SJCRH30 (cell line): Measurements from ENCODE around the gene SEMA4D. TPM values are rescaled to one million over a fixed set of nuclear protein-coding genes. Genes with fewer than 3 reads are reported as not detected.

Experiments used
- DNase-seq, 2 experiments: peaks; one replicate each; pipeline ENCODE4 v3.0.0-alpha.2; 2015 to 2020
- H3K27ac ChIP-seq: fragments of 250-450 bp; sonication (Bioruptor Pico); 2 replicates; pipeline ENCODE4 v1.5.1; 2020; ENCODE audit warnings: mild to moderate bottlenecking, moderate library complexity
- H3K27me3 ChIP-seq: fragments of 250-450 bp; sonication (Bioruptor Pico); 2 replicates; pipeline ENCODE4 v1.5.1; 2020; ENCODE audit warnings: mild to moderate bottlenecking, moderate library complexity
- H3K36me3 ChIP-seq: fragments of 250-450 bp; sonication (Bioruptor Pico); 2 replicates; pipeline ENCODE4 v1.5.1; 2020; ENCODE audit warnings: mild to moderate bottlenecking, moderate library complexity
- H3K4me1 ChIP-seq: fragments of 250-450 bp; sonication (Bioruptor Pico); 2 replicates; pipeline ENCODE4 v1.5.1; 2020; ENCODE audit warnings: mild to moderate bottlenecking, moderate library complexity
- H3K4me3 ChIP-seq: fragments of 250-450 bp; sonication (Bioruptor Pico); 2 replicates; pipeline ENCODE4 v1.5.1; 2020; ENCODE audit warnings: mild to moderate bottlenecking, moderate library complexity
- H3K9me3 ChIP-seq: fragments of 250-450 bp; sonication (Bioruptor Pico); replicated peaks from 2 replicates; pipeline ENCODE4 v1.5.1; 2020; ENCODE audit warnings: mild to moderate bottlenecking, moderate library complexity
- total RNA-seq: library from RNA; depleted of rRNA; stranded (reverse); fragments of >200 nt; shearing (Covaris generic); gene quantifications from 2 replicates; pipeline ENCODE4 v1.2.3, GENCODE V29; 2014

SEMA4D gene
- total RNA-seq, 1 experiment from 2014 or later: not detected

DNA sequence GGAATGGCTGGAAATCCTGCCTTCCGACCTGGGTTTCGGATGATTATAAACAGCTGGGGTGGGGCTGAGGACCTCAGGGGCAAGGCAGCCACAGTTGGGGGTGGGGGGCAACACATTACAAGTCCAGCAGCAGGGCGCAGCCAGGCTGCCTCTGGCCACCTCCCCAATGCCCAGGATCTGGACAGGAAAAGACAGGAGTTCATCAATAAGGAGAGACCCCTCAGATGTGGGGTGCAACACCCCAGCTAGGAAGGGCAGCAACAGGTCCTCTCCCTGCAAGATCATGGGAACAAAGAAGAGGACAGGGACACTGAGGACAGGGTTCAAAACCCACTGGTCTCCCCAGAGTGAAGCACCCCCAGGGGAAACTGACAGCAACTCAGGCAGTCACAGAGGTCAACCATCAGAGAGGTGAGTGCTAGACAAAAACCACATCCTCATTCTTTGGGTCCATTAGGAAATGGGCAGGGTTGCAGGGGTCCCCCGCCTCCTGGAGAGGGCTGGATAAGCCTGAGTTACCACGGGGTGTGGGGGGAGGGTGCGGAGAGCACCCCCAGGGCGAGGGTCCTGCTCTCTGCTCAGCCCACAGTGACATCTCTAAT is 33.5 kb downstream of the SEMA4D start:
- Histone ChIP-seq H3K27ac (no peak overlapping the region), H3K27me3 (peaks cover 16% of the 10 kb centered on the region), H3K36me3 (no peaks in the 10 kb centered on the region), H3K4me1 (no peaks in the 10 kb centered on the region), H3K4me3 (no peak overlapping the region), H3K9me3 (no peaks in the 10 kb centered on the region)
- no peak for DNase-seq

DNA sequence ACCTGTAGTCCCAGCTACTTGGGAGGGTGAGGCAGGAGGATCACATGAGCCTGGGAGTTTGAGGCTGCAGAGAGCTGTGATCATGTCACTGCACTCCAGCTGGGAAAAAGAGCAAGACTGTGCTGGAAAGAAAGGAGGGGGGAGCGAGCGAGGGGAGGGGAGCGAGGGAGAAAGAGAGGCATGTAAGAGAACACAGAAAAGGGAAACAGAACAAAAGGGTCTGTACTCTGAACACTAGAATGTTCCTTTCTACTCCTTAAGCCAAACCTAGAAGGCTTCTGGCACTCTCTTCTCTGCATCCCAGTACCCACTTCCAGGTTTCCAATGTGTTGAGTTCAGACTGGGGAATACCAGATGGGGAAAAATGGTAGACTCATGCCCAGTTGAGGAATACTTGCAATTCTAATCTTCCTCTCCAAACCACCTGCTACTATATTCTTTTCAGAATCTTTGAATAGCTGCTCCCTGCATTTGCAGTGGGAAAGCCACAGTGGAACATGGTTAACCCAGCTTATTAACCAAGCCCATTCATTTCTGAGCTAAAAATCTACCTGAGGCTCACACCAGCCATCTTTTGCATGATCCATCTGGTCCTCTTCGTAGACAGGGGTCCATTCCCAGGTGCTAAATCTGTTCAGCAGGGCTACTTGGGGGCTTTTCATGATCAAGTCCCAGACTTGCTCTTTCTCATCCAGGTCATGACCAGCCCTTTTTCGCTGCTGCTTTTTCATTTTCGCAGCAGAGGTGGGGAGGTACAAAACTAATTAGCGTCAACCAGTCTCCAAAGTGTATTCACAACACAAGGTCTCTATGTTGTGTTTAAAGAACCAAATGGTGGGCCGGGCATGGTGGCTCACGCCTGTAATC is 34.9 kb downstream of the SEMA4D start:
- Histone ChIP-seq H3K36me3 (no peaks in the 10 kb centered on the region), H3K4me1 (no peaks in the 10 kb centered on the region), H3K27me3 (peaks cover 16% of the 10 kb centered on the region), H3K9me3 (no peaks in the 10 kb centered on the region), H3K27ac (no peak overlapping the region), H3K4me3 (no peak overlapping the region)
- no peak for DNase-seq

- no peak for DNase-seq
- no peaks in the 10 kb centered on the region for H3K9me3 ChIP-seq
- H3K27me3 ChIP-seq: peaks cover 16% of the 10 kb centered on the region
- H3K4me3 ChIP-seq: no peak overlapping the region
- H3K36me3 ChIP-seq: no peaks in the 10 kb centered on the region
- no peaks in the 10 kb centered on the region for H3K4me1 ChIP-seq
- no peak overlapping the region for H3K27ac ChIP-seq
Observed at GRCh38 chr9:89462199-89462598, 35.7 kb downstream of the SEMA4D start.

DNA sequence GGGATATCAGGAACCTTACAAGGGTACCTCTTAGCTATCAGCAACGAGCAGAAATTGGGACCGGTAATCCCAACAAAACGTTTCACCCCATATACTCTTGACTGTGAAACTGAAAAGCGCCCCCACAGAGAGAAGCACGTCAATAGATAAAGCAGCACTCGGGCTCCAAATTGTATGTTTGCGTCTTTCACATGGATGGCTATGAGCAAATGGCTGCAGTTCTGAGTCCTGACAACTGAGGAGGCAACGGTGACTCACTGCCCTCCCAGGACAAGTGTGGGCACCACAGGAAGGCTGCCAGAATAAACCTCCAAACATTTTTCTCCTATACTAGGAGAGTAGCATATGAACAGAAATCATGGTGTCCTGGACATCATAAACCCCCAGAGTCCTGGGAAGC is 36.6 kb downstream of the SEMA4D start:
- DNase-seq: peak in 1 of 2 experiments; percentile 13
- no peak overlapping the region for H3K27ac ChIP-seq
- H3K9me3 ChIP-seq: no peaks in the 10 kb centered on the region
- H3K27me3 ChIP-seq: peaks cover 16% of the 10 kb centered on the region
- no peaks in the 10 kb centered on the region for H3K4me1 ChIP-seq
- H3K36me3 ChIP-seq: no peaks in the 10 kb centered on the region
- H3K4me3 ChIP-seq: no peak overlapping the region

GRCh38 chr9:89460551-89460950 is 37.4 kb downstream of the SEMA4D start:
- no peaks in the 10 kb centered on the region for H3K4me1 ChIP-seq
- no peaks in the 10 kb centered on the region for H3K36me3 ChIP-seq
- H3K27ac ChIP-seq: no peak overlapping the region
- peaks cover 20% of the 10 kb centered on the region for H3K27me3 ChIP-seq
- no peak overlapping the region for H3K4me3 ChIP-seq
- no peaks in the 10 kb centered on the region for H3K9me3 ChIP-seq
- no peak for DNase-seq

DNA sequence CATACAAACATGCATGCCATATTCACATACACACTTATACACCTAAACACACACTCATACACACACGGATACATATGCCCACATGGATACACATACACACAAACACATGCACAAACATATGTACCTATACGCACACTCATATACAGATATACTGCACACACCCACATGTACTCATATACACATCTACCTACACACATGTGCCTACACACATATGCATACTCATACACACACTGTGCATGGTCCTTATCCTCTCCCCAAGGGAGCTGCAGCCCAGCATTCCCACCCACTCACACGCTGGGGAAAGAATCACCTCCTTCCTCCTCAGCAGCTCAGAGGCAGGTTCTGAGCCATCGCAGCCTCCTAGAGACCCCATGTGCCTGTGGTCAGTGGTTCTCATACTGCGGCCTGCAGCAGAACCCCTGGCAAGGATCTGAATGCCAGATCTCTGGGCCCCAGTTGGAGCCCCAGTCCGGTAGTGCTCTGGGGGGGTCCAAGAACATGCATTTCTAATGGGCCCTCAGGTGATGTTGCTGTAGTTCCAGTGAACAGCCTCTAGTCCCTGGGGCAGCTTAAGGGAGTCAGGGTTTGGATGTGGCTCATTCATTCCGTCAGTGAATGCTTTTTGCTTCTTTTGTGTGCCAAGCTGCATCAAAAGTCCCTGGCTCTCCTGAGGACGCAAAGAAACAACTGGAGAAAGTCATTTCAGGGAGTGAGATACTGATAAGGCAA is 39.0 kb downstream of the SEMA4D start:
- Histone ChIP-seq H3K27ac (no peak overlapping the region), H3K4me3 (no peak overlapping the region), H3K9me3 (no peaks in the 10 kb centered on the region), H3K4me1 (no peaks in the 10 kb centered on the region), H3K36me3 (no peaks in the 10 kb centered on the region), H3K27me3 (peaks cover 29% of the 10 kb centered on the region)
- DNase-seq: no peak

DNA sequence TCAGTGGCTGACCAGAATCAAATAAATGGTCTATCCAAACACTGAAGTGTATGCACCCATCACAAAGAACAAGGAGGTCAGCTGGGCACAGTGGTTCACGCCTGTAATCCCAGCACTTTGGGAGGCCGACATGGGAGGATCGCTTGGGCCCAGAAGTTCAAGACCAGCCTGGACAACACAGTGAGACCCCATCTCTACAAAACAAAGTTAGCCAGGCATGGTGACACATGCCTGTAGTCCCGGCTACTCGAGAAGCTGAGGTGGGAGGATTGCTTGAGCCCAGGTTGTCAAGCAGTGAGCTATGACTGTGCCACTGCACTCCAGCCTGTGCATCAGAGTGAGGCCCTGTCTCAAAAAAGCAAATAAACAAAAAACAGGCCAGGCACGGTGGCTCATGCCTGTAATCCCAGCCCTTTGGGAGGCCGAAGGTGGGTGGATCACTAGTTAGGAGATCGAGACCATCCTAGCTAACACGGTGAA is 40.5 kb downstream of the SEMA4D start:
- no peak overlapping the region for H3K4me3 ChIP-seq
- no peaks in the 10 kb centered on the region for H3K36me3 ChIP-seq
- no peak overlapping the region for H3K27ac ChIP-seq
- H3K4me1 ChIP-seq: no peaks in the 10 kb centered on the region
- DNase-seq: no peak
- H3K9me3 ChIP-seq: no peaks in the 10 kb centered on the region
- H3K27me3 ChIP-seq: peaks cover 33% of the 10 kb centered on the region

DNA sequence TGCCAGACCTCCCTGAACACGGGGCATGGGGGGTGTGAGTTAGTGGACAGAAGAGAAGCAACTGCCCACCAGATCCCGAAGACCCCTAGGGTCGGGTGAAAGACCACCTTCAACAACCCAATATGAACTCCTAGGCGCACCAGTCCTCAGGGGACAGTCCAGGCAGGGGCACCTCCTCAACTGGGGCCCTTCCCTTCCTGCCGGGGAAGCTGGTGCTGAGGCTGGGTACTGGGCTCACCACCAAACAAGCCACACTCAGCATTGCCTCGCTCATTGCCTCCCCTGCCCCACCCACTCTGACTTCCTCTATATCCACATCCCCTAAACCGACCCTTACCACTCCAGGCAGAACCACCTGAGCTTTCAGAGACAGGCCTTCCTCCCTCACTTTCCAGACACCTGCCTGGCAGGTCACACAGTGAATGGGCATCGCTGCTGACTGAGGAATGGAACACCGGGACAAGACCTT is 42.5 kb downstream of the SEMA4D start:
- no peak overlapping the region for H3K4me3 ChIP-seq
- H3K4me1 ChIP-seq: no peaks in the 10 kb centered on the region
- no peaks in the 10 kb centered on the region for H3K36me3 ChIP-seq
- no peaks in the 10 kb centered on the region for H3K9me3 ChIP-seq
- DNase-seq: no peak
- peaks cover 24% of the 10 kb centered on the region for H3K27me3 ChIP-seq
- no peak overlapping the region for H3K27ac ChIP-seq

DNA sequence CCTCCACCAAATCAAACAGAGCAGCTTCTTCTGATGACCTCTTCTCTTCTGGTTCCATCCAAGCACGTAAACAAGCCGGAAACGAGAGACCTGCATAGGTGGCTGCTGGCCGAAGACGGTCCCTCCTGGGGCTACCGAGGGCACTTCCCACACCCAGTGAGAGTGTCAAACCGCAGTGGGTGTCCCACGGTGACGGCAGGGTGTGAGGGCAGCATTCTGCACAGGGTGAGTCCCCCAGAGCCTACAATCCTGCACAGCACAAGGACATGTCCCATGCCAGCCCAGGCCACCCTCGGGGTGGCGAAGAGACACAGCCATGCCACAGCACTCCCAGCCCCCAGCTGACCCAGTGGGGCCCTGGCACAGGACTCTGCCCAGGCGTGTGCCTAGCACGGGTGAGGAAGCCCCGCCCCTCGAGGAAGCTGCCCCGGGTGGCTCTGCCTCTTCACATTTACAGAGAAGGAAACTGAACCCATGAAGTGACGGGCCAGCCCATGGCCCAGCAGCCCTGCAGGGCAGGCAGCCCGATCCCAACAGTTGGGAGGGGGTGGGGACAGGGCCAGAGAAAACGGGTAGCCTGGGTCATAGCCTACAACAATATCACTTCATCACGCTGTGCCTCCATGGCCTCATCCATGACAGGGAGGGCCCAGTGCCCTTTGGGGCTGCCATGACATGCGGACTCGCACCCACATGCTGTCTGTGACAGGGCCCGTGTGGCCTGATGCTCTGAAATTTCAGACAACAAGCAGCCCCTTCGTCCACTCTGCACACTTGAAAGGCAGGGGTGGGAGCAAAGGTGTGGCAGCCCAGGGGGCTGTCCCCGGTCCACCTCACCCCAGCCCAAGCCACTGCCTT is 43.2 kb downstream of the SEMA4D start:
- H3K27ac ChIP-seq: no peak overlapping the region
- H3K9me3 ChIP-seq: no peaks in the 10 kb centered on the region
- no peaks in the 10 kb centered on the region for H3K4me1 ChIP-seq
- DNase-seq: no peak
- H3K36me3 ChIP-seq: no peaks in the 10 kb centered on the region
- H3K4me3 ChIP-seq: no peak overlapping the region
- H3K27me3 ChIP-seq: peaks cover 24% of the 10 kb centered on the region

DNA sequence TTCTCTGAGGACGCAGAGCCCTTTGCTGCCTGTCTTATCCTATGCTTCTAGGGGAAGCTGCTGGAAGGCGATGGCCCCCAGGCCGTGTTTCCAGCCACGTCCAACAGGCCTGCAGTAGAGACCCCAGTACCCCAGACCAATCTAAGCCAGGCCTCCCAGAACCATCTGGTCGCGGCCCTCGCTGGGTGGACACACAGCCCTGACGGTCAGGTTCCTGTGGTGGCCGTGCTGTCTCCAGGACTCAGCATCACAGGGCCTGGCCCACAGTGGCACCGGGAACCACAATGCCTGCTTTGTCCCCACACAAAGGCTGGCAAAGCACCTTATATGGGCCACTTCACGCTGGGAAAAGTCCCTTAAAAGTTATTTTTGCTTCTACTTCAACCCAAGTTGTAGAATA is 44.5 kb downstream of the SEMA4D start:
- no peaks in the 10 kb centered on the region for H3K36me3 ChIP-seq
- no peak overlapping the region for H3K4me3 ChIP-seq
- H3K9me3 ChIP-seq: no peaks in the 10 kb centered on the region
- H3K4me1 ChIP-seq: no peaks in the 10 kb centered on the region
- peaks cover 33% of the 10 kb centered on the region for H3K27me3 ChIP-seq
- DNase-seq: no peak
- H3K27ac ChIP-seq: no peak overlapping the region

DNA sequence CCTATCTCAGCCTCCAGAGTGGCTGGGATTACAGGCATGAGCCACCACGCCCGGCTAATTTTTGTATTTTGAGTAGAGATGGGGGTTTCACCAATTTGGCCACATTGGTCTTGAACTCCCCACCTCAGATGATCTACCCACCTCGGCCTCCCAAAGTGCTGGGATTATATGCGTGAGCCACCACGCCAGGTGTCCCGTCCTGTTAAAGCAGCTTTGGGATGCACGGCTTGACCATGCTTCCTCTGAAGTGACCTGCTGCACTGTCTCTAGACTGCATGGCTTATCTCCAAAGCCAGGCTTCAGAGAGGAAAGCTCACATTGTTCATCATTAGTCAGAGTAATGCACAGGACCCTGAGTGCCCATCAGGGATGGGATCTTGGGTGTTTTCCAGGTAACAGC is 45.4 kb downstream of the SEMA4D start:
- H3K36me3 ChIP-seq: no peaks in the 10 kb centered on the region
- H3K4me1 ChIP-seq: no peaks in the 10 kb centered on the region
- no peak overlapping the region for H3K4me3 ChIP-seq
- peaks cover 35% of the 10 kb centered on the region for H3K27me3 ChIP-seq
- no peak for DNase-seq
- H3K27ac ChIP-seq: no peak overlapping the region
- no peaks in the 10 kb centered on the region for H3K9me3 ChIP-seq

DNA sequence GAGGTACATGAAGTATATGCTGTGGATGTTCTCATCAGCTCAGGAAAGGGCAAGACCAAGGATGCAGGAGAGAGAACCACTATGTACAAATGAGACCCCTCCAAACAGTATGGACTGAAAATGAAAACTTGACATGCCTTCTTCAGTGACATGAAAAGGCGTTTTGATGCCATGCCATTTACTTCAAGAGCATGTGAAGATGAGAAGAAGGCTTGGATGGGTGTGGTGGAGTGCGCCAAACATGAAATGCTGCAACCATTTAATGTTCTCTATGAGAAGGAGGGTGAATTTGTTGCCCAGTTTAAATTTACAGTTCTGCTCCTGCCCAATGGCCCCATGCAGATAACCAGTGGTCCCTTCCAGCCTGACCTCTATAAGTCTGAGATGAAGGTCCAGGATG is 47.7 kb downstream of the SEMA4D start:
- H3K4me1 ChIP-seq: no peaks in the 10 kb centered on the region
- H3K27ac ChIP-seq: no peak overlapping the region
- H3K4me3 ChIP-seq: no peak overlapping the region
- no peak for DNase-seq
- H3K9me3 ChIP-seq: no peaks in the 10 kb centered on the region
- peaks cover 38% of the 10 kb centered on the region for H3K27me3 ChIP-seq
- no peaks in the 10 kb centered on the region for H3K36me3 ChIP-seq

- Histone ChIP-seq H3K9me3 (no peaks in the 10 kb centered on the region), H3K27me3 (peaks cover 37% of the 10 kb centered on the region), H3K4me1 (no peaks in the 10 kb centered on the region), H3K27ac (no peak overlapping the region), H3K4me3 (no peak overlapping the region), H3K36me3 (no peaks in the 10 kb centered on the region)
- DNase-seq: no peak
Observed at GRCh38 chr9:89449261-89449671, 48.6 kb downstream of the SEMA4D start.

DNA sequence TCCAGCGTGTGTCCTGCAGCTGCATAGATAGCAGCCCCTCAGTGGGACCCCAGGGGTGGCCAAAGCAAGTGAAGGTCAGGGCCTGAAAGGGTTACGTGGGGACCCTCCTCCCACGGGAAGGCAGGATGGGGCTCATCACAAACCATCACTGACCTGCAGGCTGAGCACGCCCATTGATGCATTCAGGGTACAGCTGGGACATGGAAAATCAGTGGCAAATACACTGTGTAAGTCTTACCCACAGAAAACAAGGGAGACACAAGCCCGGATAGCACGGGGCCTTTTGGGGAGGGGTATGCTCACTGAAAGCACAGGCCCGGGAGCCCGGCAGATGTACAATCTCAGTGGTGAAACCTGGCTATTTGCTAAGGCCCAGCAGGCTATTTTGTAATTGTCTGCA is 49.1 kb downstream of the SEMA4D start:
- Histone ChIP-seq H3K36me3 (no peaks in the 10 kb centered on the region), H3K27me3 (peaks cover 36% of the 10 kb centered on the region), H3K4me1 (no peaks in the 10 kb centered on the region), H3K4me3 (no peak overlapping the region), H3K9me3 (no peaks in the 10 kb centered on the region), H3K27ac (no peak overlapping the region)
- no peak for DNase-seq
